SK-N-MC (cell line): ENCODE measurements around the gene NFXL1.

Experiments
- DNase-seq: peaks from one replicate; pipeline ENCODE4 v3.0.0-alpha.2; 2011; ENCODE audit warnings: low read depth, low spot score
- H3K27ac ChIP-seq: fragments of 200-600 bp; sonication (generic); 2 replicates; pipeline ENCODE4 v1.5.1; 2016; ENCODE audit warnings: mixed run types
- H3K36me3 ChIP-seq: fragments of 200-600 bp; sonication (generic); 2 replicates; pipeline ENCODE4 v1.6.1; 2017; ENCODE audit warnings: antibody characterized with exemption, low read length, mixed read lengths; ENCODE audit not compliant: insufficient read depth
- H3K4me3 ChIP-seq: fragments of 200-600 bp; sonication (generic); 2 replicates; pipeline ENCODE4 v1.5.1; 2016
- H3K9ac ChIP-seq: fragments of 200-600 bp; sonication (generic); 2 replicates; pipeline ENCODE4 v1.8.0; 2017; ENCODE audit warnings: mixed run types, mixed read lengths; ENCODE audit not compliant: insufficient read length
- H3K9me3 ChIP-seq: fragments of 200-600 bp; sonication (generic); 2 replicates; pipeline ENCODE4 v1.6.1; 2017; ENCODE audit warnings: low read depth, mild to moderate bottlenecking, antibody characterized with exemption, low read length, moderate library complexity, mixed read lengths
- EZH2 ChIP-seq: fragments of 200-600 bp; sonication (generic); IDR thresholded peaks from one replicate; pipeline ENCODE4 v1.6.1; 2017; ENCODE audit warnings: antibody characterized with exemption
- FOXP2 ChIP-seq: optimal IDR thresholded peaks from 2 replicates; pipeline ENCODE3; 2011; ENCODE audit warnings: mild to moderate bottlenecking, moderate library complexity; ENCODE audit not compliant: insufficient read depth; ENCODE audit errors: extremely low read length, control extremely low read depth
- POLR2AphosphoS5 ChIP-seq: IDR thresholded peaks from 2 replicates; pipeline ENCODE4 v1.6.1; 2012; ENCODE audit warnings: mild to moderate bottlenecking, low read depth, low read length, borderline replicate concordance

Gene NFXL1

GRCh38 chr4:47863486-47863885 is 50.9 kb downstream of the NFXL1 start:
- Histone ChIP-seq H3K9ac (no peak overlapping the region), H3K9me3 (no peaks in the 10 kb centered on the region), H3K36me3 (peaks cover 12% of the 10 kb centered on the region; the same call in 1 of the 2 replicates), H3K27ac (no peak overlapping the region; the same call in 1 of the 2 replicates), H3K4me3 (no peak overlapping the region)
- TF ChIP-seq FOXP2 (no peak), POLR2AphosphoS5 (no peak), EZH2 (no peak)
- no peak for DNase-seq

GRCh38 chr4:47862297-47862696 is 52.1 kb downstream of the NFXL1 start:
- no peak overlapping the region for H3K9ac ChIP-seq
- DNase-seq: no peak
- H3K4me3 ChIP-seq: no peak overlapping the region
- peaks cover 8% of the 10 kb centered on the region; the same call in 1 of the 2 replicates for H3K36me3 ChIP-seq
- H3K27ac ChIP-seq: no peak overlapping the region
- no peaks in the 10 kb centered on the region for H3K9me3 ChIP-seq
- TF ChIP-seq EZH2 (no peak), POLR2AphosphoS5 (no peak), FOXP2 (no peak)

- TF ChIP-seq EZH2 (no peak), POLR2AphosphoS5 (no peak), FOXP2 (no peak)
Observed at GRCh38 chr4:47860305-47860704, 54.1 kb downstream of the NFXL1 start.

GRCh38 chr4:47858006-47858405 is 56.4 kb downstream of the NFXL1 start:
- DNase-seq: no peak
- peaks cover 13% of the 10 kb centered on the region; the same call in 1 of the 2 replicates for H3K36me3 ChIP-seq
- H3K9ac ChIP-seq: no peak overlapping the region
- TF ChIP-seq EZH2 (no peak), POLR2AphosphoS5 (no peak), FOXP2 (no peak)
- H3K4me3 ChIP-seq: no peak overlapping the region
- no peak overlapping the region for H3K27ac ChIP-seq
- no peaks in the 10 kb centered on the region for H3K9me3 ChIP-seq

More at GRCh38 chr4:47860305-47860704, 54.1 kb downstream of the NFXL1 start:
- Histone ChIP-seq H3K9ac (no peak overlapping the region), H3K27ac (no peak overlapping the region), H3K4me3 (no peak overlapping the region), H3K36me3 (no peaks in the 10 kb centered on the region), H3K9me3 (no peaks in the 10 kb centered on the region)
- DNase-seq: no peak

GRCh38 chr4:47856713-47857112 is 57.7 kb downstream of the NFXL1 start:
- no peak overlapping the region for H3K4me3 ChIP-seq
- no peak overlapping the region for H3K27ac ChIP-seq
- peaks cover 13% of the 10 kb centered on the region; the same call in 1 of the 2 replicates for H3K36me3 ChIP-seq
- no peaks in the 10 kb centered on the region for H3K9me3 ChIP-seq
- no peak overlapping the region for H3K9ac ChIP-seq
- TF ChIP-seq EZH2 (no peak), POLR2AphosphoS5 (no peak), FOXP2 (no peak)
- no peak for DNase-seq

- no peak for DNase-seq
- H3K36me3 ChIP-seq: peaks cover 13% of the 10 kb centered on the region; the same call in 1 of the 2 replicates
- no peak overlapping the region for H3K27ac ChIP-seq
- no peak for TF ChIP-seq EZH2
- TF ChIP-seq POLR2AphosphoS5: no peak
- no peak for TF ChIP-seq FOXP2
- no peaks in the 10 kb centered on the region for H3K9me3 ChIP-seq
- no peak overlapping the region for H3K9ac ChIP-seq
- H3K4me3 ChIP-seq: no peak overlapping the region
Observed at GRCh38 chr4:47855350-47855749, 59.0 kb downstream of the NFXL1 start.

GRCh38 chr4:47852136-47852535 is 62.2 kb downstream of the NFXL1 start:
- TF ChIP-seq FOXP2 (no peak), POLR2AphosphoS5 (no peak), EZH2 (no peak)
- Histone ChIP-seq H3K4me3 (no peak overlapping the region), H3K27ac (no peak overlapping the region), H3K36me3 (peaks cover 13% of the 10 kb centered on the region; the same call in 1 of the 2 replicates), H3K9ac (no peak overlapping the region), H3K9me3 (no peaks in the 10 kb centered on the region)
- DNase-seq: no peak

- Histone ChIP-seq H3K27ac (no peak overlapping the region), H3K4me3 (no peak overlapping the region), H3K9ac (no peak overlapping the region), H3K36me3 (peaks cover 12% of the 10 kb centered on the region; the same call in 1 of the 2 replicates), H3K9me3 (no peaks in the 10 kb centered on the region)
- TF ChIP-seq POLR2AphosphoS5 (no peak), FOXP2 (no peak), EZH2 (no peak)
- no peak for DNase-seq
Observed at GRCh38 chr4:47849466-47849865, 64.9 kb downstream of the NFXL1 start.

- Histone ChIP-seq H3K36me3 (peaks cover 6% of the 10 kb centered on the region), H3K27ac (no peak overlapping the region), H3K4me3 (no peak overlapping the region), H3K9me3 (no peaks in the 10 kb centered on the region), H3K9ac (no peak overlapping the region)
- TF ChIP-seq FOXP2 (no peak), EZH2 (no peak), POLR2AphosphoS5 (no peak)
- DNase-seq: no peak
Observed at GRCh38 chr4:47848041-47848440, 66.3 kb downstream of the NFXL1 start.
